ENCODE data around the gene HABP2.

- no peak for TF ChIP-seq CTCF (IDR thresholded peaks at IDR 0.05; ENCODE audit: low read depth, low read length, missing input control)
- TF ChIP-seq, protein P1, sequence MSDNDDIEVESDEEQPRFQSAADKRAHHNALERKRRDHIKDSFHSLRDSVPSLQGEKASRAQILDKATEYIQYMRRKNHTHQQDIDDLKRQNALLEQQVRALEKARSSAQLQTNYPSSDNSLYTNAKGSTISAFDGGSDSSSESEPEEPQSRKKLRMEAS (IDR thresholded peaks at IDR 0.05) = no peak
- TF ChIP-seq ZBTB33 (IDR thresholded peaks at IDR 0.05) = no peak
- TF ChIP-seq, protein P2, sequence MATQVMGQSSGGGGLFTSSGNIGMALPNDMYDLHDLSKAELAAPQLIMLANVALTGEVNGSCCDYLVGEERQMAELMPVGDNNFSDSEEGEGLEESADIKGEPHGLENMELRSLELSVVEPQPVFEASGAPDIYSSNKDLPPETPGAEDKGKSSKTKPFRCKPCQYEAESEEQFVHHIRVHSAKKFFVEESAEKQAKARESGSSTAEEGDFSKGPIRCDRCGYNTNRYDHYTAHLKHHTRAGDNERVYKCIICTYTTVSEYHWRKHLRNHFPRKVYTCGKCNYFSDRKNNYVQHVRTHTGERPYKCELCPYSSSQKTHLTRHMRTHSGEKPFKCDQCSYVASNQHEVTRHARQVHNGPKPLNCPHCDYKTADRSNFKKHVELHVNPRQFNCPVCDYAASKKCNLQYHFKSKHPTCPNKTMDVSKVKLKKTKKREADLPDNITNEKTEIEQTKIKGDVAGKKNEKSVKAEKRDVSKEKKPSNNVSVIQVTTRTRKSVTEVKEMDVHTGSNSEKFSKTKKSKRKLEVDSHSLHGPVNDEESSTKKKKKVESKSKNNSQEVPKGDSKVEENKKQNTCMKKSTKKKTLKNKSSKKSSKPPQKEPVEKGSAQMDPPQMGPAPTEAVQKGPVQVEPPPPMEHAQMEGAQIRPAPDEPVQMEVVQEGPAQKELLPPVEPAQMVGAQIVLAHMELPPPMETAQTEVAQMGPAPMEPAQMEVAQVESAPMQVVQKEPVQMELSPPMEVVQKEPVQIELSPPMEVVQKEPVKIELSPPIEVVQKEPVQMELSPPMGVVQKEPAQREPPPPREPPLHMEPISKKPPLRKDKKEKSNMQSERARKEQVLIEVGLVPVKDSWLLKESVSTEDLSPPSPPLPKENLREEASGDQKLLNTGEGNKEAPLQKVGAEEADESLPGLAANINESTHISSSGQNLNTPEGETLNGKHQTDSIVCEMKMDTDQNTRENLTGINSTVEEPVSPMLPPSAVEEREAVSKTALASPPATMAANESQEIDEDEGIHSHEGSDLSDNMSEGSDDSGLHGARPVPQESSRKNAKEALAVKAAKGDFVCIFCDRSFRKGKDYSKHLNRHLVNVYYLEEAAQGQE (IDR thresholded peaks at IDR 0.05) = no peak
- TF ChIP-seq RXRA (IDR thresholded peaks at IDR 0.05) = no peak
- no peak for TF ChIP-seq SP1 (IDR thresholded peaks at IDR 0.05)
These were observed 35.0 kb upstream of the HABP2 start for GRCh38 chr10:113517901-113518260.
